ENCODE measurements around the gene WIF1.

The WIF1 gene

GRCh38 chr12:65140738-65141137 lies 19.6 kb upstream of the WIF1 start:
- H3K27ac ChIP-seq = no peak overlapping the region
- TF ChIP-seq ZFX (IDR thresholded peaks at IDR 0.05; ENCODE audit: borderline replicate concordance) = no peak

GRCh38 chr12:65139389-65139788 lies 18.3 kb upstream of the WIF1 start:
- no peak for TF ChIP-seq ZFX (IDR thresholded peaks at IDR 0.05; ENCODE audit: borderline replicate concordance)
- TF ChIP-seq CTCF (IDR thresholded peaks at IDR 0.05) = no peak
- H3K27ac ChIP-seq = no peak overlapping the region

GRCh38 chr12:65133879-65134278 lies 12.8 kb upstream of the WIF1 start:
- TF ChIP-seq ZFX (IDR thresholded peaks at IDR 0.05; ENCODE audit: borderline replicate concordance) = no peak
- TF ChIP-seq CTCF (IDR thresholded peaks at IDR 0.05) = no peak
- H3K27ac ChIP-seq = no peak overlapping the region

GRCh38 chr12:65126482-65126881 lies 5.4 kb upstream of the WIF1 start:
- TF ChIP-seq CTCF (IDR thresholded peaks at IDR 0.05) = no peak

GRCh38 chr12:65125975-65126374 lies 4.9 kb upstream of the WIF1 start:
- TF ChIP-seq CTCF (IDR thresholded peaks at IDR 0.05) = no peak
- TF ChIP-seq ZFX (IDR thresholded peaks at IDR 0.05; ENCODE audit: borderline replicate concordance) = no peak

More at GRCh38 chr12:65126482-65126881, 5.4 kb upstream of the WIF1 start:
- H3K27ac ChIP-seq = no peak overlapping the region

GRCh38 chr12:65125247-65125646 lies 4.1 kb upstream of the WIF1 start:
- TF ChIP-seq CTCF (IDR thresholded peaks at IDR 0.05) (no peak), ZFX (IDR thresholded peaks at IDR 0.05; ENCODE audit: borderline replicate concordance) (no peak)
- H3K27ac ChIP-seq = no peak overlapping the region

More at GRCh38 chr12:65125975-65126374, 4.9 kb upstream of the WIF1 start:
- H3K27ac ChIP-seq = no peak overlapping the region

- peak; percentile 99 for TF ChIP-seq CTCF (IDR thresholded peaks at IDR 0.05)
- no peak for TF ChIP-seq ZFX (IDR thresholded peaks at IDR 0.05; ENCODE audit: borderline replicate concordance)
- H3K27ac ChIP-seq = no peak overlapping the region
Measured at GRCh38 chr12:65123435-65124063, 2.4 kb upstream of the WIF1 start.

GRCh38 chr12:65122703-65123102 lies 1.6 kb upstream of the WIF1 start:
- no peak overlapping the region for H3K27ac ChIP-seq
- TF ChIP-seq CTCF (IDR thresholded peaks at IDR 0.05) (no peak), ZFX (IDR thresholded peaks at IDR 0.05; ENCODE audit: borderline replicate concordance) (no peak)
